WERI-Rb-1 (cell line): ENCODE measurements around the gene STAMBP.

Experiments
- DNase-seq: peaks from one replicate; pipeline ENCODE4 v3.0.0-alpha.2; 2020
- H3K27ac ChIP-seq: fragments of 250-450 bp; sonication (Bioruptor Pico); 2 replicates; pipeline ENCODE4 v1.5.1; 2020; ENCODE audit warnings: mild to moderate bottlenecking, moderate library complexity
- H3K27me3 ChIP-seq: fragments of 250-450 bp; sonication (Bioruptor Pico); 2 replicates; pipeline ENCODE4 v1.5.1; 2021; ENCODE audit warnings: mild to moderate bottlenecking, low read depth, moderate library complexity; ENCODE audit not compliant: insufficient read depth, severe bottlenecking
- H3K36me3 ChIP-seq: fragments of 250-450 bp; sonication (Bioruptor Pico); 2 replicates; pipeline ENCODE4 v1.5.1; 2020; ENCODE audit warnings: mild to moderate bottlenecking, moderate library complexity
- H3K4me3 ChIP-seq: 2 replicates; pipeline ENCODE4 v1.5.1; 2011; ENCODE audit warnings: low read depth, mild to moderate bottlenecking, control low read depth, low read length
- H3K9me3 ChIP-seq: fragments of 250-450 bp; sonication (Bioruptor Pico); 2 replicates; pipeline ENCODE4 v1.5.1; 2021; ENCODE audit warnings: mild to moderate bottlenecking, moderate library complexity; ENCODE audit not compliant: severe bottlenecking
- CTCF ChIP-seq: IDR thresholded peaks from 2 replicates; pipeline ENCODE4 v1.5.1; 2011; ENCODE audit warnings: low read depth, mild to moderate bottlenecking, control low read depth, inconsistent platforms, low read length

STAMBP gene

GRCh38 chr2:73850009-73850408, 21.2 kb downstream of the STAMBP start:
- no peak for DNase-seq
- no peak overlapping the region for H3K4me3 ChIP-seq
- H3K36me3 ChIP-seq, result peaks cover 85% of the 10 kb centered on the region

GRCh38 chr2:73851274-73851673, 22.5 kb downstream of the STAMBP start:
- H3K27ac ChIP-seq, result no peak overlapping the region
- no peaks in the 10 kb centered on the region for H3K9me3 ChIP-seq
- no peak overlapping the region for H3K4me3 ChIP-seq
- peak; percentile 19 for DNase-seq
- H3K27me3 ChIP-seq, result no peaks in the 10 kb centered on the region
- peaks cover 86% of the 10 kb centered on the region for H3K36me3 ChIP-seq
- peak; percentile 42 for TF ChIP-seq CTCF

More at GRCh38 chr2:73850009-73850408, 21.2 kb downstream of the STAMBP start:
- TF ChIP-seq CTCF, result no peak
- Histone ChIP-seq H3K27me3 (no peaks in the 10 kb centered on the region), H3K27ac (no peak overlapping the region), H3K9me3 (no peaks in the 10 kb centered on the region)

- Histone ChIP-seq H3K4me3 (no peak overlapping the region), H3K27ac (no peak overlapping the region), H3K27me3 (no peaks in the 10 kb centered on the region), H3K36me3 (peaks cover 88% of the 10 kb centered on the region), H3K9me3 (no peaks in the 10 kb centered on the region)
- no peak for TF ChIP-seq CTCF
- DNase-seq, result no peak
Measured at GRCh38 chr2:73852020-73852419, 23.3 kb downstream of the STAMBP start.

DNA sequence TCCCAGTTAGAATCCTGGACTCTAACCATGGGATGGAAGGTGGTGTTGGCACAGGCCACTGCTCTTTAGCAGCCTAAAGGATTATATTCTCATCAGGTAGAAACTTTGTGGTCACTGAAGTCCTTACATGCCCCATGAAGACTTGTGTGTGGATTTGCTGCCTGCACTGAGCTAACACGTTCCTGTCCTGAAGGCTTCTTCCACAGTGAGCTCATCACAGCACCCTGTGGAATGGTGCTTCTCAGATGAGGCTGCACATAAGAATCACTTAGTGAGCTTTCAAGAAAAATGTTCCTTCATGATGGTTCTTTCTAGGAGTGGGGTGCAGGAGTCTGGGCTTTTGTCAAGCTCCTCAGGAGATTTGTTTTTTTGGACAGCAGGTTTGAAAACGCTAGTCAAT, 26.8 kb downstream of the STAMBP start:
- peaks cover 68% of the 10 kb centered on the region for H3K36me3 ChIP-seq
- TF ChIP-seq CTCF, result no peak
- no peak overlapping the region for H3K4me3 ChIP-seq
- no peak overlapping the region for H3K27ac ChIP-seq
- no peaks in the 10 kb centered on the region for H3K9me3 ChIP-seq
- H3K27me3 ChIP-seq, result no peaks in the 10 kb centered on the region
- DNase-seq, result no peak

DNA sequence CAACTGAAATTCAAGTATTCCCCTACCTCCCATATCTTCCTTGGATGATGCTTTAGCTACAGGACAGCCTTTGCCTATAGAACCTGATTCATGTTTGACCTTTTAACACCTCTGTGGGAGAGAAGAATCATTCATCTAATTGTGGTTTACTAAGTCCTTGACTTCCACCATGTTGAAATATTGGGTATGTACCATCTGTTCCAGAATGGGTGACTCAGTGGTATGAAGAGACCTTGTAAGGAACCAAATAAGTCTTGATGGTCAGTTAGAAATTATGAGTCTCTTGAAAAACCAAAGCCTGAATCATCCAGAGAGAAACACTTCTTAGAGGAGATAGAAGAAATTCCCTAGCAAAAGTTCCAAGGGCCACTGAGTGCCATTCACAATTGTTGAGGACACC, 27.5 kb downstream of the STAMBP start:
- Histone ChIP-seq H3K36me3 (peaks cover 68% of the 10 kb centered on the region), H3K4me3 (no peak overlapping the region), H3K9me3 (no peaks in the 10 kb centered on the region), H3K27me3 (no peaks in the 10 kb centered on the region), H3K27ac (no peak overlapping the region)
- no peak for DNase-seq
- no peak for TF ChIP-seq CTCF
